Prostate gland (tissue), 2 donors: Measurements from ENCODE around the gene CEP85L. TPM values are rescaled to one million over a fixed set of nuclear protein-coding genes. Genes with fewer than 3 reads are reported as not detected.
"Not testable (repeated sequence)": the region's sequence is repeated elsewhere in the genome, so short reads cannot be mapped to it uniquely, and the experiment has no call there.

Source experiments
- DNase-seq: peaks from one replicate; pipeline ENCODE4 v3.0.0-alpha.2; 2019; ENCODE audit warnings: low spot score
- H3K27ac ChIP-seq, 2 donors: fragments of 200-600 bp; sonication (generic); 2 replicates each; pipeline ENCODE4 v1.5.1; 2017 to 2019
- H3K27me3 ChIP-seq: fragments of 200-600 bp; sonication (generic); replicated peaks from 2 replicates; pipeline ENCODE4 v1.5.1; 2019; ENCODE audit not compliant: insufficient read depth
- H3K36me3 ChIP-seq, 2 donors: fragments of 200-600 bp; sonication (generic); 1 replicate in 1 of 2; 2 replicates in 1 of 2; pipeline versions ENCODE4 v1.5.1 to v1.8.1; 2017 to 2019
- H3K4me1 ChIP-seq: fragments of 200-600 bp; sonication (generic); replicated peaks from 2 replicates; pipeline ENCODE4 v1.5.1; 2019
- H3K4me3 ChIP-seq, 2 donors: fragments of 200-600 bp; sonication (generic); 2 replicates each; pipeline ENCODE4 v1.5.1; 2017 to 2019
- H3K9me3 ChIP-seq: fragments of 200-600 bp; sonication (generic); 2 replicates; pipeline ENCODE4 v1.5.1; 2017
- POLR2A ChIP-seq: fragments of 450-650 bp; IDR thresholded peaks from one replicate; pipeline ENCODE4 v1.6.1; 2016; ENCODE audit warnings: antibody characterized with exemption, mild to moderate bottlenecking
- POLR2AphosphoS5 ChIP-seq: sonication (generic); formaldehyde crosslinking; IDR thresholded peaks from one replicate; pipeline ENCODE4 v1.6.1; 2017; ENCODE audit warnings: antibody characterized with exemption
- WGBS: methylation state at CpG from one replicate; pipeline ENCODE4 v1.1.5; 2018; 5-methylcytosine and 5-hydroxymethylcytosine counted together
- intact Hi-C: fragments of 100-400 bp; cut with DNase I; formaldehyde crosslinking; loops from one replicate; pipeline ENCODE4 v1.14.2; 2022
- total RNA-seq, 2 donors: library from RNA; depleted of rRNA; stranded (reverse); fragments of >200 nt; gene quantifications; one replicate each; pipeline ENCODE4 v1.1.0, GENCODE V29; 2016
- TF ChIP-seq, protein P1 (sequence below), 4 experiments: fragments of 200-600 bp in 2 of 4; fragments of 450-650 bp in 2 of 4; sonication (generic) in 2 of 4; IDR thresholded peaks; 1 replicate in 3 of 4; 2 replicates in 1 of 4; pipeline ENCODE4 v1.5.1; 2016 to 2019; ENCODE audit warnings: antibody characterized with exemption in 4 of 4, mild to moderate bottlenecking in 2 of 4, moderate library complexity in 2 of 4

Gene CEP85L
- total RNA-seq, 2 donors from 2014 or later, result 2.7 to 33.5 TPM

- no peak overlapping the region for H3K27ac ChIP-seq
- H3K36me3 ChIP-seq, result no peaks in the 10 kb centered on the region
- H3K4me3 ChIP-seq, result no peak overlapping the region
- H3K9me3 ChIP-seq, result no peaks in the 10 kb centered on the region
- no peak for DNase-seq
- 71% methylated on average over 2 of the region's 2 CpGs for WGBS
- no peaks in the 10 kb centered on the region for H3K27me3 ChIP-seq
- TF ChIP-seq POLR2A, result no peak
- TF ChIP-seq, protein P1, sequence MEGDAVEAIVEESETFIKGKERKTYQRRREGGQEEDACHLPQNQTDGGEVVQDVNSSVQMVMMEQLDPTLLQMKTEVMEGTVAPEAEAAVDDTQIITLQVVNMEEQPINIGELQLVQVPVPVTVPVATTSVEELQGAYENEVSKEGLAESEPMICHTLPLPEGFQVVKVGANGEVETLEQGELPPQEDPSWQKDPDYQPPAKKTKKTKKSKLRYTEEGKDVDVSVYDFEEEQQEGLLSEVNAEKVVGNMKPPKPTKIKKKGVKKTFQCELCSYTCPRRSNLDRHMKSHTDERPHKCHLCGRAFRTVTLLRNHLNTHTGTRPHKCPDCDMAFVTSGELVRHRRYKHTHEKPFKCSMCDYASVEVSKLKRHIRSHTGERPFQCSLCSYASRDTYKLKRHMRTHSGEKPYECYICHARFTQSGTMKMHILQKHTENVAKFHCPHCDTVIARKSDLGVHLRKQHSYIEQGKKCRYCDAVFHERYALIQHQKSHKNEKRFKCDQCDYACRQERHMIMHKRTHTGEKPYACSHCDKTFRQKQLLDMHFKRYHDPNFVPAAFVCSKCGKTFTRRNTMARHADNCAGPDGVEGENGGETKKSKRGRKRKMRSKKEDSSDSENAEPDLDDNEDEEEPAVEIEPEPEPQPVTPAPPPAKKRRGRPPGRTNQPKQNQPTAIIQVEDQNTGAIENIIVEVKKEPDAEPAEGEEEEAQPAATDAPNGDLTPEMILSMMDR (IDR thresholded peaks at IDR 0.05), result no peak
- H3K4me1 ChIP-seq, result no peaks in the 10 kb centered on the region
- intact Hi-C loops, result no loop called here
These were observed 190.4 kb downstream of the CEP85L start for GRCh38 chr6:118460958-118461470.

DNA sequence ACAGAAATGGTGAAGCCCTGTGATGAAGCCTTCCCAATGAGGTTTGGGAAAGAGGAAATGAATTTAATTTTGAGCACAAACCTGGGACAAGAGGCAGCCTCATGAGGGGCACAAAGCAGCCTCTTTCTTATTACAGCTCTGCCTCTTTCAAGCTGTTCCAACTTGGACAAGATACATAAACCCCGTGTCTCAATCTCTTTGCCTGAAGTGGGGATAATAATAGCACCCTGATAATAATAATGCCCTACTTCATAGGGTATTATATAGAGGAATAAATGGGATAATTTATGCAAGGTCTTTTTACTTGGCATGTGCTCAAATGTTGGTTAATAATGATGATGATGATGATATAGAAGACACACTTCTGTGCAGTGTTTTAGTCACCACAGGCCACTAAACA lies 194.4 kb downstream of the CEP85L start:
- no peak overlapping the region for H3K27ac ChIP-seq
- no peaks in the 10 kb centered on the region for H3K36me3 ChIP-seq
- WGBS, result 73% methylated on average over 1 of the region's 1 CpG
- no peaks in the 10 kb centered on the region for H3K4me1 ChIP-seq
- no peak for TF ChIP-seq POLR2AphosphoS5
- no peak for TF ChIP-seq POLR2A
- TF ChIP-seq, protein P1 (IDR thresholded peaks at IDR 0.05), result no peak
- no peaks in the 10 kb centered on the region for H3K27me3 ChIP-seq
- no peak overlapping the region for H3K4me3 ChIP-seq
- intact Hi-C loops, result no loop called here
- no peaks in the 10 kb centered on the region for H3K9me3 ChIP-seq
- no peak for DNase-seq

DNA sequence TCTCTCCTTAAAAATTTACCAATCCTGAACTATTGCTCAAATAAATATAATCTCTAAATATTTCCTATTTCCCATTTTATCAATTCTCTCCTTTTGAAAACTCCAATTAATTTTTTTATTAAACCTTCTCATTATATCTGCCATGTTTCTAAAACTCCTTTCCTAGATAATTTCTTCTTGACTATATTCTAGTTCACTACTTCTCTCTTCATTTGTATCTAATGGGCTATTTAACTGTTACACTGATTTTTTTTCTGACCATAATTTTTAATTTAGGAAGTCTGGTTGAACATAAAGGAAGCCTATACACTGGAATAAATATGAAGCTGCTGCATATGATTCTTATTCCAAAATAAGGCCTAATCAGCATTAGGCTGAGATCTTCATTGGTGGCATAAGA lies 199.6 kb downstream of the CEP85L start:
- H3K27me3 ChIP-seq, result no peaks in the 10 kb centered on the region
- H3K4me3 ChIP-seq, result no peak overlapping the region
- no peak overlapping the region for H3K27ac ChIP-seq
- no peak for TF ChIP-seq POLR2A
- no peak for TF ChIP-seq POLR2AphosphoS5
- TF ChIP-seq, protein P1 (IDR thresholded peaks at IDR 0.05), result no peak
- intact Hi-C loops, result no loop called here
- H3K9me3 ChIP-seq, result no peaks in the 10 kb centered on the region
- no peak for DNase-seq
- no peaks in the 10 kb centered on the region for H3K36me3 ChIP-seq
- no peaks in the 10 kb centered on the region for H3K4me1 ChIP-seq

DNA sequence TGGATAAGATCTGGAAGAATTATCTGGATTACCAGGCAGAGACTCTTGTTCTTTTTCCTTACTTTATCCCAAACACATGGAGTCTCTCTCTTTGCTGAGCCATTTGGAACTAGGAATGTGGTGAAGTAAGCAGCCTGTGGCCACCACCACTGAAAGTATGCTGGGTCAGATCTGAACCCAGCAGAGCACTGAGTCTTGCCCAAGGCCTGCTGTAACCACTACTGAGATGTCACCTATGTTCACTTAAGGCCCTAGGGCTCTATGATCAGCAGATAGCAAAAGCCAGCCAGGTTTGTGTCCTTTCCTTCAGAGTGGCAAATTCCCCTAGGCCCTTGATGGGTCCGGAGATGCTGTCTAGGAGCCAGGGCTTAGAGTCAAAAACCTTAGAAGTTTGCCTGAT lies 206.6 kb downstream of the CEP85L start:
- Histone ChIP-seq H3K4me3 (no peak overlapping the region), H3K36me3 (no peaks in the 10 kb centered on the region), H3K27ac (no peak overlapping the region), H3K9me3 (no peaks in the 10 kb centered on the region), H3K27me3 (no peaks in the 10 kb centered on the region), H3K4me1 (no peaks in the 10 kb centered on the region)
- intact Hi-C loops, result no loop called here
- 100% methylated on average over 1 of the region's 1 CpG for WGBS
- DNase-seq, result no peak
- TF ChIP-seq, protein P1 (IDR thresholded peaks at IDR 0.05), result no peak
- TF ChIP-seq POLR2AphosphoS5 (no peak), POLR2A (no peak)

DNA sequence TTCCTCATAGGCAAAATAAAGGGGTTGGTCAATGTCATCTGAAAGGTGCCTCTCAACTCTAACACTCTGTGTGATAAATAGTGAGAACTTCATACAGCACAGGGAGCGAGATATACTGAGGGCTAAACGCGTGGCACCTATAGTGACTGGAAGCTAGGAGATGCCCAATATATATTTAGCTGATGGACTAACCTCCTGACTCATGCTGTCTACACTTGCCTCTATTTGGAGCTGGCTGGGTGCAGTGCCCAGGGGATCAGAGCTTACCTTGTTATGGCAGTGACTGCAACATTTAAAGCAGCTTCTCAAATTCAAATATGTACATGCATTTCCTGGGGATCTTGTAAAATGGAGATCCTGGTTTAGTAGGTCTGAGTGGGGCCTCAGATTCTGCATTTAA lies 214.9 kb downstream of the CEP85L start:
- no peak overlapping the region for H3K4me3 ChIP-seq
- no peaks in the 10 kb centered on the region for H3K4me1 ChIP-seq
- 60% methylated on average over 3 of the region's 3 CpGs for WGBS
- DNase-seq, result no peak
- H3K9me3 ChIP-seq, result no peaks in the 10 kb centered on the region
- TF ChIP-seq, protein P1 (IDR thresholded peaks at IDR 0.05), result no peak
- TF ChIP-seq POLR2AphosphoS5 (no peak), POLR2A (no peak)
- intact Hi-C loops, result no loop called here
- H3K27ac ChIP-seq, result no peak overlapping the region
- H3K36me3 ChIP-seq, result no peaks in the 10 kb centered on the region
- no peaks in the 10 kb centered on the region for H3K27me3 ChIP-seq

DNA sequence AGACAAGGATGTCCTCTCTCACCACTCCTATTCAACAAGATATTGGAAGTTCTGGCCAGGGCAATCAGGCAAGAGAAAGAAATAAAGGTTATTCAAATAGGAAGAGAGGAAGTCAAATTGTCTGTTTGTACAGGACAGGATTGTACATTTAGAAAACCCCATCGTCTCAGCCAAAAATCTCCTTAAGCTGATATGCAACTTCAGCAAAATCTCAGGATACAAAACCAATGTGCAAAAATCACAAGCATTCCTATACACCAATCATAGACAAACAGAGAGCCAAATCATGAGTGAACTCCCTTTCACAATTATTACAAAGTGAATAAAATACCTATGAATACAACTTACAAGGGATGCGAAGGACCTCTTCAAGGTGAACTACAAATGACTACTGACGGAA lies 217.2 kb downstream of the CEP85L start:
- H3K4me3 ChIP-seq, H3K27ac ChIP-seq, intact Hi-C loops, DNase-seq, H3K27me3 ChIP-seq, H3K9me3 ChIP-seq, H3K36me3 ChIP-seq, H3K4me1 ChIP-seq: not testable (repeated sequence)
- 94% methylated on average over 3 of the region's 3 CpGs for WGBS

DNA sequence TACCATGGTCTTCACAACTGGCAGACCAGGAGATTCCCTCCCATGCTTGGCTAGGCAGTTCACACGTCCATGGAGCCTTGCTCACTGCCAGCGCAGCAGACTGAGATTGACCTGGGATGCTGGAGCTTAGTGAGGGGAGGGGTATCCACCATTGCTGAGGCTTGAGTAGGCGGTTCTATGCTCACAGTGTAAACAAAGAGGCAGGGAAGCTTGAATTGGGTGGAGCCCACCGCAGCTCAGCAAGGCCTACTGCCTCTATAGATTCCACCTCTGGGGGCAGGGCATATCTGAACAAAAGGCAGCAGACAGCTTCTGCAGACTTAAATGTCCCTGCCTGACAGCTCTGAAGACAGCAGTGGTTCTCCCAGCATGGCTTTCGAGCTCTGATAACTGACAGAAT lies 230.1 kb downstream of the CEP85L start:
- H3K4me3 ChIP-seq, H3K9me3 ChIP-seq, H3K27me3 ChIP-seq, H3K27ac ChIP-seq, DNase-seq, H3K36me3 ChIP-seq, H3K4me1 ChIP-seq, intact Hi-C loops: not testable (repeated sequence)
- 62% methylated on average over 5 of the region's 5 CpGs for WGBS
